SJSA1 (cell line): ENCODE measurements around the gene EEFSEC. TPM values are rescaled to one million over a fixed set of nuclear protein-coding genes. Genes with fewer than 3 reads are reported as not detected.

Source experiments
- DNase-seq, 2 experiments: peaks; one replicate each; pipeline ENCODE4 v3.0.0-alpha.2; 2015 to 2020; ENCODE audit warnings: low spot score in 2 of 2, low read depth in 1 of 2
- H3K27ac ChIP-seq: fragments of 250-450 bp; sonication (Bioruptor Pico); 2 replicates; pipeline ENCODE4 v1.5.1; 2020; ENCODE audit warnings: mild to moderate bottlenecking, moderate library complexity
- H3K27me3 ChIP-seq: fragments of 250-450 bp; sonication (Bioruptor Pico); replicated peaks from 2 replicates; pipeline ENCODE4 v1.5.1; 2020; ENCODE audit warnings: mild to moderate bottlenecking, moderate library complexity
- H3K36me3 ChIP-seq: fragments of 250-450 bp; sonication (Bioruptor Pico); 2 replicates; pipeline ENCODE4 v1.5.1; 2020; ENCODE audit warnings: mild to moderate bottlenecking
- H3K4me1 ChIP-seq: fragments of 250-450 bp; sonication (Bioruptor Pico); replicated peaks from 2 replicates; pipeline ENCODE4 v1.6.1; 2021; ENCODE audit warnings: mild to moderate bottlenecking
- H3K4me3 ChIP-seq: fragments of 250-450 bp; sonication (Bioruptor Pico); 2 replicates; pipeline ENCODE4 v1.5.1; 2020; ENCODE audit warnings: mild to moderate bottlenecking
- H3K9me3 ChIP-seq: fragments of 250-450 bp; sonication (Bioruptor Pico); replicated peaks from 2 replicates; pipeline ENCODE4 v1.5.1; 2020; ENCODE audit warnings: mild to moderate bottlenecking
- total RNA-seq: library from RNA; depleted of rRNA; stranded (reverse); fragments of >200 nt; shearing (Covaris generic); gene quantifications from 2 replicates; pipeline ENCODE4 v1.2.3, GENCODE V29; 2014

Gene EEFSEC
- total RNA-seq, 1 experiment from 2014 or later = 5.5 TPM

- no peaks in the 10 kb centered on the region for H3K9me3 ChIP-seq
- no peaks in the 10 kb centered on the region for H3K36me3 ChIP-seq
- no peak overlapping the region for H3K4me3 ChIP-seq
- DNase-seq = no peak
- H3K4me1 ChIP-seq = peaks cover 8% of the 10 kb centered on the region; the same call in 1 of the 2 replicates
- no peaks in the 10 kb centered on the region for H3K27me3 ChIP-seq
- H3K27ac ChIP-seq = no peak overlapping the region
These were observed 213.4 kb downstream of the EEFSEC start for GRCh38 chr3:128366652-128367051.

GRCh38 chr3:128367221-128367620 lies 213.9 kb downstream of the EEFSEC start:
- H3K4me1 ChIP-seq = peaks cover 8% of the 10 kb centered on the region; the same call in 1 of the 2 replicates
- no peak overlapping the region for H3K4me3 ChIP-seq
- DNase-seq = no peak
- H3K9me3 ChIP-seq = no peaks in the 10 kb centered on the region
- H3K27ac ChIP-seq = no peak overlapping the region
- H3K36me3 ChIP-seq = no peaks in the 10 kb centered on the region
- H3K27me3 ChIP-seq = no peaks in the 10 kb centered on the region

- Histone ChIP-seq H3K27me3 (no peaks in the 10 kb centered on the region), H3K4me1 (peaks cover 8% of the 10 kb centered on the region; the same call in 1 of the 2 replicates), H3K9me3 (no peaks in the 10 kb centered on the region), H3K4me3 (no peak overlapping the region), H3K27ac (no peak overlapping the region), H3K36me3 (no peaks in the 10 kb centered on the region)
- DNase-seq = no peak
These were observed 214.5 kb downstream of the EEFSEC start for GRCh38 chr3:128367761-128368160.

- Histone ChIP-seq H3K36me3 (no peaks in the 10 kb centered on the region), H3K9me3 (no peaks in the 10 kb centered on the region), H3K27me3 (no peaks in the 10 kb centered on the region), H3K4me3 (no peak overlapping the region), H3K27ac (no peak overlapping the region), H3K4me1 (peaks cover 8% of the 10 kb centered on the region; the same call in 1 of the 2 replicates)
- DNase-seq = no peak
These were observed 215.3 kb downstream of the EEFSEC start for GRCh38 chr3:128368626-128369025.

GRCh38 chr3:128369121-128369703 lies 215.9 kb downstream of the EEFSEC start:
- Histone ChIP-seq H3K27me3 (no peaks in the 10 kb centered on the region), H3K4me3 (no peak overlapping the region), H3K4me1 (peaks cover 8% of the 10 kb centered on the region; the same call in 1 of the 2 replicates), H3K36me3 (no peaks in the 10 kb centered on the region), H3K9me3 (no peaks in the 10 kb centered on the region), H3K27ac (no peak overlapping the region)
- no peak for DNase-seq

GRCh38 chr3:128369881-128370642 lies 216.8 kb downstream of the EEFSEC start:
- peaks cover 8% of the 10 kb centered on the region; the same call in 1 of the 2 replicates for H3K4me1 ChIP-seq
- no peak overlapping the region for H3K4me3 ChIP-seq
- no peaks in the 10 kb centered on the region for H3K36me3 ChIP-seq
- no peak for DNase-seq
- H3K27me3 ChIP-seq = no peaks in the 10 kb centered on the region
- H3K27ac ChIP-seq = no peak overlapping the region
- no peaks in the 10 kb centered on the region for H3K9me3 ChIP-seq

GRCh38 chr3:128372281-128372680 lies 219.0 kb downstream of the EEFSEC start:
- no peaks in the 10 kb centered on the region for H3K27me3 ChIP-seq
- H3K4me1 ChIP-seq = no peaks in the 10 kb centered on the region; the same call in 1 of the 2 replicates
- H3K36me3 ChIP-seq = no peaks in the 10 kb centered on the region
- H3K9me3 ChIP-seq = no peaks in the 10 kb centered on the region
- no peak overlapping the region for H3K4me3 ChIP-seq
- no peak for DNase-seq
- H3K27ac ChIP-seq = no peak overlapping the region

- no peaks in the 10 kb centered on the region for H3K27me3 ChIP-seq
- H3K27ac ChIP-seq = no peak overlapping the region
- H3K4me1 ChIP-seq = no peaks in the 10 kb centered on the region; the same call in 1 of the 2 replicates
- no peaks in the 10 kb centered on the region for H3K9me3 ChIP-seq
- no peak overlapping the region for H3K4me3 ChIP-seq
- no peaks in the 10 kb centered on the region for H3K36me3 ChIP-seq
- DNase-seq = no peak
These were observed 219.6 kb downstream of the EEFSEC start for GRCh38 chr3:128372707-128373533.

GRCh38 chr3:128374746-128375445 lies 221.6 kb downstream of the EEFSEC start:
- Histone ChIP-seq H3K36me3 (no peaks in the 10 kb centered on the region), H3K27me3 (no peaks in the 10 kb centered on the region), H3K9me3 (no peaks in the 10 kb centered on the region), H3K4me1 (no peaks in the 10 kb centered on the region), H3K27ac (no peak overlapping the region), H3K4me3 (no peak overlapping the region)
- no peak for DNase-seq

- H3K4me1 ChIP-seq = no peaks in the 10 kb centered on the region
- no peaks in the 10 kb centered on the region for H3K27me3 ChIP-seq
- H3K9me3 ChIP-seq = no peaks in the 10 kb centered on the region
- H3K36me3 ChIP-seq = no peaks in the 10 kb centered on the region
- no peak overlapping the region for H3K4me3 ChIP-seq
- no peak overlapping the region for H3K27ac ChIP-seq
- DNase-seq = no peak
These were observed 223.2 kb downstream of the EEFSEC start for GRCh38 chr3:128376516-128376915.

- H3K4me3 ChIP-seq = no peak overlapping the region
- DNase-seq = no peak
- no peaks in the 10 kb centered on the region for H3K36me3 ChIP-seq
- peaks cover 5% of the 10 kb centered on the region for H3K4me1 ChIP-seq
- H3K9me3 ChIP-seq = no peaks in the 10 kb centered on the region
- H3K27me3 ChIP-seq = no peaks in the 10 kb centered on the region
- no peak overlapping the region for H3K27ac ChIP-seq
These were observed 225.5 kb downstream of the EEFSEC start for GRCh38 chr3:128378631-128379347.

- Histone ChIP-seq H3K27me3 (no peaks in the 10 kb centered on the region), H3K4me3 (no peak overlapping the region), H3K27ac (no peak overlapping the region), H3K4me1 (peaks cover 5% of the 10 kb centered on the region), H3K9me3 (no peaks in the 10 kb centered on the region), H3K36me3 (no peaks in the 10 kb centered on the region)
- no peak for DNase-seq
These were observed 226.3 kb downstream of the EEFSEC start for GRCh38 chr3:128379367-128380160.
